ENCODE measurements around the gene WDR59. TPM values are rescaled to one million over a fixed set of nuclear protein-coding genes. Genes with fewer than 3 reads are reported as not detected.
"Not testable (repeated sequence)": the region's sequence is repeated elsewhere in the genome, so short reads cannot be mapped to it uniquely, and the experiment has no call there.

The WDR59 gene
- total RNA-seq, 2 experiments from 2014 or later, result 59.0 to 74.6 TPM

DNA sequence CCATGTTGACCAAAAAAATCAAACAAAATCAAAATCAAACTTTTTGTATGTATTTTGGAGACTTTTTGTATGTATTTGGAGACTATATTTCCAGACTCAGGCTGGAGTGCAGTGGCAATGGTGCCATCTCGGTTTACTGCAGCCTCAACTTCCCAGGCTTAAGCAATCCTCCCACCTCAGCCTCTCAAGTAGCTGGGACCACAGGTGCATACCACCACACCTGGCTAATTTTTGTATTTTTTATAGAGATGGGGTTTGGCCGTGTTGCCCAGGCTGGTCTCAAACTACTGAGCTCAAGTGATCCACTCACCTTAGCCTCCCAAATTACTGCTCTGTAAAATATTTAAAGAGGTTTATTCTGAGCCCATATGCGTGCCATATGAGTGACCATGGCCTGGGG is 4.9 kb upstream of the WDR59 start:
- CTCF ChIA-PET, result interaction anchor here (0.6 to 1.4 kb wide), 3 partner anchors 8 to 244 kb away, joined by 3 read pairs; partner anchors contain the start of gene ZNRF1
- not testable (repeated sequence) for H3K4me1 Mint-ChIP-seq; H3K27me3 Mint-ChIP-seq; H3K9me3 Mint-ChIP-seq (ENCODE audit: low read depth); H3K4me3 Mint-ChIP-seq; H3K27ac Mint-ChIP-seq; DNase-seq; ATAC-seq; H3K36me3 Mint-ChIP-seq

DNA sequence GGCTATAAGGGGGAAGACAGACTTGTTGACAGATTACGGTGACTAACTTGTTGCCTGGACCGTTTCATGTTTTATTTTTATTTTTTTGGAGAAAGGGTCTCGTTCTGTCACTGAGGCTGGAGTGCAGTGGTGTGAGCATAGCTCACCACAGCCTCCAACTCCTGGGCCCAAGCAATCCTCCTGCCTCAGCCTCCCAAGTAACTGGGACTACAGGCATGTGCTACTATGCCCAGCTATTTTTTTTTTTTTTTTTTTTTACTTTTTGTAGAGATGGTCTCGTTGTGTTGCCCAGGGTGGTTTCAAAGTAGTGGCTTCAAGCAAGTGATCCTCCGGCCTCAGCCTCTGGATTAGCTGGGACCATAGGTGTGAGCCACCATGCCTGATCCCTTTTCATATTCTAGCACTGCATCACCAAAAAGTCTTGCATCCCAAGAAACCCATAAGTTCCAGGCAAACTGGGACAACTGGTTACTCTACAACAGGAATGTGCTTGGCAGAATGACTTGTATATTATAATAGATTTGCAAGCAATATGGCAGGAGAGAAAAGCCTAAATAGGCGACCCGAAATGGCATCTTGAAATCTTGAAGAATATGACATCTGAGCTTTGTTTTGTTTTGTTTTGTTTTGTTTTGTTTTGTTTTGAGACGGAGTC is 2.2 kb upstream of the WDR59 start:
- Mint-ChIP-seq H3K27me3 (no peaks in the 10 kb centered on the region), H3K27ac (no peak overlapping the region), H3K4me1 (peaks cover 14% of the 10 kb centered on the region), H3K36me3 (peaks cover 4% of the 10 kb centered on the region), H3K4me3 (no peak overlapping the region), H3K9me3 (ENCODE audit: low read depth) (no peaks in the 10 kb centered on the region)
- ATAC-seq (no peak), DNase-seq (no peak)
- CTCF ChIA-PET, result interaction anchor here (1.0 to 6.4 kb wide), 2 partner anchors 10 to 124 kb away, joined by 3 to 52 read pairs; partner anchors contain the start of gene ZNRF1

GRCh38 chr16:74984194-74984528 is 762 bp downstream of the WDR59 start:
- Mint-ChIP-seq H3K4me1 (peaks cover 14% of the 10 kb centered on the region), H3K36me3 (peaks cover 6% of the 10 kb centered on the region), H3K9me3 (ENCODE audit: low read depth) (no peaks in the 10 kb centered on the region), H3K27me3 (no peaks in the 10 kb centered on the region), H3K27ac (peak overlapping the region; percentile 89), H3K4me3 (peak overlapping the region; percentile 85)
- CTCF ChIA-PET, result interaction anchor here (1.2 to 6.4 kb wide), 5 partner anchors 13 to 128 kb away, joined by 3 to 52 read pairs (median 6); partner anchors contain the start of gene ZNRF1
- ATAC-seq (no peak), DNase-seq (no peak)

GRCh38 chr16:74982256-74982655 is 2.7 kb downstream of the WDR59 start:
- DNase-seq (no peak), ATAC-seq (no peak)
- no peaks in the 10 kb centered on the region for H3K27me3 Mint-ChIP-seq
- H3K36me3 Mint-ChIP-seq, result peaks cover 7% of the 10 kb centered on the region
- H3K27ac Mint-ChIP-seq, result no peak overlapping the region
- H3K9me3 Mint-ChIP-seq (ENCODE audit: low read depth), result no peaks in the 10 kb centered on the region
- H3K4me1 Mint-ChIP-seq, result peaks cover 19% of the 10 kb centered on the region
- H3K4me3 Mint-ChIP-seq, result no peak overlapping the region
- CTCF ChIA-PET, result interaction anchor here (6.4 kb wide), 1 partner anchor 14 kb away, joined by 52 read pairs; the partner anchor contains the start of gene ZNRF1

DNA sequence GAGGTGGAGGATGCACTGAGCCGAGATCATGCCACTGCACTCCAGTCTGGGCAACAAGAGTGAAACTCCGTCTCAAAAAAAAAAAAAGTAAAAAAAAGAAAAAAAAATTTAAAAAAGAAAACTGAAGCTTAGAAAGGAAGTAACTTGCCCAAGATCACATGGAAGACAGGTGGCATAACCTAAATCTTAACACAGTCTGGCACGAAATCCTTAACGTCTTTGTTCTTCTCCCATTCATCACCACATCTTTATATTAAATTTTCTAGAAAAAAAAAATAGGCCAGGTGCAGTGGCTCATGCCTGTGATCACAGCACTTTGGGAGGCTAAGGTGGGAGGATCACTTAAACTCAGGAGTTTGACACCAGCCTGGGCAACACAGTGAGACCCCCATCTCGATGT is 9.3 kb downstream of the WDR59 start:
- peaks cover 5% of the 10 kb centered on the region for H3K4me1 Mint-ChIP-seq
- H3K4me3 Mint-ChIP-seq, result no peak overlapping the region
- DNase-seq (no peak), ATAC-seq (no peak)
- CTCF ChIA-PET, result no interaction called here
- H3K27me3 Mint-ChIP-seq, result no peaks in the 10 kb centered on the region
- no peaks in the 10 kb centered on the region for H3K9me3 Mint-ChIP-seq (ENCODE audit: low read depth)
- peaks cover 5% of the 10 kb centered on the region for H3K36me3 Mint-ChIP-seq
- no peak overlapping the region for H3K27ac Mint-ChIP-seq

GRCh38 chr16:74973304-74973703 is 11.6 kb downstream of the WDR59 start:
- DNase-seq (no peak), ATAC-seq (no peak)
- CTCF ChIA-PET, result interaction anchor here (1.7 kb wide), 1 partner anchor 138 kb away, joined by 4 read pairs; no protein-coding TSS in a partner anchor
- H3K36me3 Mint-ChIP-seq, result peaks cover 10% of the 10 kb centered on the region
- H3K4me3 Mint-ChIP-seq, result no peak overlapping the region
- no peak overlapping the region for H3K27ac Mint-ChIP-seq
- H3K27me3 Mint-ChIP-seq, result no peaks in the 10 kb centered on the region
- no peaks in the 10 kb centered on the region for H3K9me3 Mint-ChIP-seq (ENCODE audit: low read depth)
- peaks cover 9% of the 10 kb centered on the region for H3K4me1 Mint-ChIP-seq

- H3K27ac Mint-ChIP-seq, result no peak overlapping the region
- no peak for ATAC-seq
These were observed 30.2 kb downstream of the WDR59 start for GRCh38 chr16:74954763-74955162.

GRCh38 chr16:74951681-74952080 is 33.2 kb downstream of the WDR59 start:
- CTCF ChIA-PET, result interaction anchor here (0.7 kb wide), 1 partner anchor 446 kb away, joined by 3 read pairs; no protein-coding TSS in a partner anchor
- H3K4me1 Mint-ChIP-seq, result no peaks in the 10 kb centered on the region
- H3K9me3 Mint-ChIP-seq (ENCODE audit: low read depth), result no peaks in the 10 kb centered on the region
- DNase-seq (no peak), ATAC-seq (no peak)
- H3K27me3 Mint-ChIP-seq, result no peaks in the 10 kb centered on the region
- H3K36me3 Mint-ChIP-seq, result peaks cover 21% of the 10 kb centered on the region
- H3K27ac Mint-ChIP-seq, result no peak overlapping the region
- H3K4me3 Mint-ChIP-seq, result no peak overlapping the region

More at GRCh38 chr16:74954763-74955162, 30.2 kb downstream of the WDR59 start:
- no peaks in the 10 kb centered on the region for H3K27me3 Mint-ChIP-seq
- CTCF ChIA-PET, result no interaction called here
- no peaks in the 10 kb centered on the region for H3K9me3 Mint-ChIP-seq (ENCODE audit: low read depth)
- peaks cover 8% of the 10 kb centered on the region for H3K36me3 Mint-ChIP-seq
- peaks cover 2% of the 10 kb centered on the region for H3K4me1 Mint-ChIP-seq
- DNase-seq, result no peak
- no peak overlapping the region for H3K4me3 Mint-ChIP-seq

GRCh38 chr16:74951206-74951605 is 33.7 kb downstream of the WDR59 start:
- Mint-ChIP-seq H3K4me3 (no peak overlapping the region), H3K27ac (no peak overlapping the region), H3K4me1 (no peaks in the 10 kb centered on the region), H3K27me3 (no peaks in the 10 kb centered on the region), H3K9me3 (ENCODE audit: low read depth) (no peaks in the 10 kb centered on the region), H3K36me3 (peaks cover 23% of the 10 kb centered on the region)
- CTCF ChIA-PET, result interaction anchor here (0.7 kb wide), 1 partner anchor 447 kb away, joined by 3 read pairs; no protein-coding TSS in a partner anchor
- ATAC-seq (no peak), DNase-seq (no peak)

- DNase-seq (no peak), ATAC-seq (no peak)
- Mint-ChIP-seq H3K4me1 (no peaks in the 10 kb centered on the region), H3K36me3 (peaks cover 23% of the 10 kb centered on the region), H3K9me3 (ENCODE audit: low read depth) (no peaks in the 10 kb centered on the region), H3K4me3 (no peak overlapping the region), H3K27ac (no peak overlapping the region), H3K27me3 (no peaks in the 10 kb centered on the region)
- CTCF ChIA-PET, result interaction anchor here (0.7 kb wide), 1 partner anchor 536 kb away, joined by 4 read pairs; no protein-coding TSS in a partner anchor
These were observed 34.4 kb downstream of the WDR59 start for GRCh38 chr16:74950511-74950910.

DNA sequence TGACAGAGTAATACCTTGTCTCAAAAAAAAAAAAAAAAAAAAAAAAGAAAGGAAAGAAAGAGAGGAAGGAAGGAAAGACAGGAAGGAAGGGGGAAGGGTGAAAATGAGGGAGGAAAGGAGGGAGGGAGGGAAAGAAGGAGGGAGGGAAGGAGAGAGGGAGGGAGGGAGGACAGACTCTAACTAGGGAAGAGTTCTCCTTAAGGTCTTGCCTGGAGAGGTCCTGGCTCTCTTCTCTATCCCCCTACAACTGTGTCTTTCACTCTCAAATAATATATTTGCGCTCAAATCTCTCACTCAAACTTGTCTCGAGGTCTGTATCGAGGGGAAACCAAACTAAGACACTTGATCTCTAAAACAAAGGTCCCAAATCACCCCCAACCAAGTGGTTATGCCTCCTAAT is 35.6 kb downstream of the WDR59 start:
- H3K27me3 Mint-ChIP-seq, result no peaks in the 10 kb centered on the region
- H3K27ac Mint-ChIP-seq, result no peak overlapping the region
- H3K4me3 Mint-ChIP-seq, result no peak overlapping the region
- ATAC-seq, result no peak
- no peaks in the 10 kb centered on the region for H3K9me3 Mint-ChIP-seq (ENCODE audit: low read depth)
- no peaks in the 10 kb centered on the region for H3K4me1 Mint-ChIP-seq
- CTCF ChIA-PET, result no interaction called here
- H3K36me3 Mint-ChIP-seq, result peaks cover 20% of the 10 kb centered on the region
- no peak for DNase-seq

DNA sequence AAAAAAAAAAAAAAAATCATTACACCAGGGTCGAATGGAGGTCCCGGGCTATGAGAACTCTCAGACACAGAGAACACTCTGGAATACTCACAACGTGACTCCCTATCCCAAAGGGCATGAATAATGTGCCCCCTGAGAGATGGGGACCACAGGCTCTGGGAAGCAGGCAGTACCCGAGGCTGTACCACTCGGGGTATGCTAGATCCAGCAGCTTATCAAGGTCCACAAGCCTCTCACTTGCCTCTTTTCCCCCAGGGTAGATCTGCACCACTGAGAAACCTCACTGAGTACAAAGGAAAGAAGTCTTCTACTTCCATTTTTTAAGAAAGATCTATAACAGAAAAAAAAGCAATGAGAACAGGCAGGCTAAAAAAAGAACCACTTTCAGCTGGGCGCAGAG is 40.5 kb downstream of the WDR59 start:
- DNase-seq (no peak), ATAC-seq (no peak)
- no peaks in the 10 kb centered on the region for H3K9me3 Mint-ChIP-seq (ENCODE audit: low read depth)
- H3K4me3 Mint-ChIP-seq, result no peak overlapping the region
- no peak overlapping the region for H3K27ac Mint-ChIP-seq
- H3K27me3 Mint-ChIP-seq, result no peaks in the 10 kb centered on the region
- H3K4me1 Mint-ChIP-seq, result no peaks in the 10 kb centered on the region
- CTCF ChIA-PET, result no interaction called here
- peaks cover 27% of the 10 kb centered on the region for H3K36me3 Mint-ChIP-seq

GRCh38 chr16:74942977-74943918 is 41.7 kb downstream of the WDR59 start:
- ATAC-seq, result no peak
- H3K27ac Mint-ChIP-seq, result no peak overlapping the region
- no peaks in the 10 kb centered on the region for H3K4me1 Mint-ChIP-seq
- H3K9me3 Mint-ChIP-seq (ENCODE audit: low read depth), result no peaks in the 10 kb centered on the region
- H3K4me3 Mint-ChIP-seq, result no peak overlapping the region
- peaks cover 34% of the 10 kb centered on the region for H3K36me3 Mint-ChIP-seq
- DNase-seq, result no peak
- CTCF ChIA-PET, result interaction anchor here (1.4 to 1.6 kb wide), 2 partner anchors 12 to 80 kb away, joined by 3 to 4 read pairs; no protein-coding TSS in a partner anchor
- no peaks in the 10 kb centered on the region for H3K27me3 Mint-ChIP-seq

Measured in activated CD8-positive, alpha-beta memory T cell treated with anti-CD3 and anti-CD28 coated beads, Interleukin-2, amount 10 ng/mL, durations not matched to agents 7 days and 5 days (primary cell).